Stimulated activated CD4-positive, alpha-beta T cell treated with anti-CD3 and anti-CD28 coated beads, Interleukin-1b, Interleukin-23, amount 100 ng/mL, for 1 hour (primary cell): ENCODE results near the gene SOX15.
A peak's percentile ranks its signal among the peaks of the same experiment; 100 is the strongest.

ENCODE experiments used
- DNase-seq, 2 donors: peaks; one replicate each; pipeline ENCODE4 v3.0.0-alpha.2; 2020; ENCODE audit warnings: low read depth in 2 of 2

SOX15 gene

GRCh38 chr17:7577327-7578199, 12.3 kb downstream of the SOX15 start:
- no peak for DNase-seq

- DNase-seq: no peak
Observed at GRCh38 chr17:7576432-7576937, 13.4 kb downstream of the SOX15 start.

GRCh38 chr17:7575959-7576358, 13.9 kb downstream of the SOX15 start:
- no peak for DNase-seq

GRCh38 chr17:7575481-7575883, 14.4 kb downstream of the SOX15 start:
- DNase-seq: no peak

- DNase-seq: no peak
Observed at GRCh38 chr17:7574176-7574953, 15.5 kb downstream of the SOX15 start.

- DNase-seq: peak; percentile 80 to 84
Observed at GRCh38 chr17:7573324-7574080, 16.4 kb downstream of the SOX15 start.

GRCh38 chr17:7572588-7573323, 17.1 kb downstream of the SOX15 start:
- DNase-seq: peak; percentile 99 to 100

- no peak for DNase-seq
Observed at GRCh38 chr17:7572338-7572587, 17.6 kb downstream of the SOX15 start.

GRCh38 chr17:7570351-7570750, 19.5 kb downstream of the SOX15 start:
- no peak for DNase-seq

GRCh38 chr17:7569571-7569970, 20.3 kb downstream of the SOX15 start:
- no peak for DNase-seq

- DNase-seq: no peak
Observed at GRCh38 chr17:7563115-7563869, 26.6 kb downstream of the SOX15 start.

- DNase-seq: no peak
Observed at GRCh38 chr17:7562208-7562605, 27.7 kb downstream of the SOX15 start.

GRCh38 chr17:7561589-7562207, 28.2 kb downstream of the SOX15 start, which contains the start of gene SENP3:
TSS of gene SENP3 (plus strand) at chr17:7561919. CDS start at chr17:7563077, 1,158 bp downstream.
- DNase-seq: peak; percentile 74 to 76

GRCh38 chr17:7561028-7561575, 28.8 kb downstream of the SOX15 start:
- DNase-seq: peak; percentile 64 to 71

- peak in 1 of 2 donors; percentile 38 for DNase-seq
Observed at GRCh38 chr17:7560172-7561027, 29.5 kb downstream of the SOX15 start.

GRCh38 chr17:7559320-7560171, 30.3 kb downstream of the SOX15 start:
- no peak for DNase-seq

- DNase-seq: no peak
Observed at GRCh38 chr17:7558544-7559319, 31.2 kb downstream of the SOX15 start, which contains the start of gene TNFSF13. TSS of gene TNFSF13 (plus strand) at chr17:7558750. CDS start at chr17:7559040, 290 bp downstream.
